Pancreas (tissue), 10 donors: ENCODE measurements around the gene TSHZ1. TPM values are rescaled to one million over a fixed set of nuclear protein-coding genes. Genes with fewer than 3 reads are reported as not detected.

Experiments
- ATAC-seq, 4 donors: fragments of 200-7000 bp; cut with Tn5 transposase; one replicate each; pipeline versions ENCODE4 v1.8.0 to v1.9.1; 2020; ENCODE audit warnings: mild to moderate bottlenecking in 4 of 4, moderate library complexity in 4 of 4
- DNase-seq, 6 donors: peaks; one replicate each; pipeline ENCODE4 v3.0.0-alpha.2; 2020
- FAIRE-seq: peaks from 2 replicates; lab custom pipeline; 2012; peaks lifted over from hg19 to GRCh38; lab: Jason Lieb, UNC
- H3K27ac ChIP-seq, 4 donors: fragments of 200-600 bp; sonication (generic); 1 replicate in 3 of 4; 2 replicates in 1 of 4; pipeline versions ENCODE4 v1.5.0 to v1.8.0; 2020
- H3K27me3 ChIP-seq, 4 donors: fragments of 200-600 bp; one replicate each; pipeline ENCODE4 v1.8.0; 2021
- H3K36me3 ChIP-seq, 3 donors: fragments of 200-600 bp; sonication (generic) in 1 of 3; one replicate each; pipeline versions ENCODE4 v1.5.0 to v1.8.0; 2020 to 2021
- H3K4me1 ChIP-seq, 3 donors: fragments of 200-600 bp; one replicate each; pipeline ENCODE4 v1.8.0; 2021
- H3K4me3 ChIP-seq, 4 donors: fragments of 200-600 bp; sonication (generic) in 2 of 4; one replicate each; pipeline versions ENCODE4 v1.5.0 to v1.8.0; 2020 to 2021
- H3K9me3 ChIP-seq, 4 donors: fragments of 200-600 bp; one replicate each; pipeline ENCODE4 v1.8.0; 2021
- CTCF ChIP-seq, 4 donors: fragments of 200-600 bp; sonication (generic) in 3 of 4; IDR thresholded peaks; one replicate each; pipeline versions ENCODE4 v1.5.0 to v1.8.0; 2021; ENCODE audit warnings: antibody characterized with exemption in 4 of 4
- WGBS, 2 donors: extraction: QIAGEN DNeasy Blood & Tissue Kit; methylation state at CpG; one replicate each; pipeline ENCODE4 v1.1.7; 2013; 5-methylcytosine and 5-hydroxymethylcytosine counted together
- intact Hi-C, 3 donors: fragments of 100-400 bp; cut with DNase I; formaldehyde crosslinking; loops; one replicate each; pipeline versions ENCODE4 v1.11.1 to v1.14.2; 2022
- polyA plus RNA-seq, 2 donors: library from polyadenylated mRNA; stranded (reverse); fragments of 200-250 nt; gene quantifications; one replicate each; pipeline ENCODE4 v1.2.3, GENCODE V29; 2013
- total RNA-seq, 6 donors: library from RNA; stranded (reverse); fragmentation: NEBNext Ultra II Directional in 4 of 6; extraction: Animal tissue kit (Norgen Biotek cat#: 25700) in 4 of 6; gene quantifications; one replicate each; pipeline versions ENCODE4 v1.2.1 to v1.2.4, GENCODE V29; 2021 to 2023
- donor health status: healthy with polysubstance abuse.
- donor health status: DM: no; HTN: no; CAD: no; lungs with moderate emphysema.
- donor health status: DM: no; HTN: no; CAD: no.
- donor health status: control.
- donor health status: control.
- donor health status: Bipolar disorder and iron deficiency.
- donor health status: DM: yes; HTN: yes; CAD: no.
- donor health status: DM: no; HTN: no; CAD: no.
- donor health status: DM: no; HTN: no; CAD: no.
- donor health status: DM: yes; HTN: yes; CAD: no.

Gene TSHZ1
- total and polyA plus RNA-seq, 8 donors: 4.7 to 13.6 (median 7.6) TPM

- Histone ChIP-seq H3K4me3 (no peak overlapping the region), H3K9me3 (no peaks in the 10 kb centered on the region), H3K36me3 (no peaks in the 10 kb centered on the region), H3K27me3 (no peaks in the 10 kb centered on the region), H3K27ac (peak overlapping the region in 3 of 4 donors; percentile 57 to 67 (median 66)), H3K4me1 (peaks cover 24 to 33% (median 26%) of the 10 kb centered on the region in 3 donors)
- intact Hi-C loops: no loop called here
- DNase-seq (no peak), FAIRE-seq (no peak), ATAC-seq (no peak)
- 70 to 85% methylated on average over 7 of the region's 7 CpGs for WGBS, 2 donors
- no peak for TF ChIP-seq CTCF (IDR thresholded peaks at IDR 0.05)
Measured at GRCh38 chr18:75200605-75201280, 9.9 kb upstream of the TSHZ1 start.

GRCh38 chr18:75201282-75202270 lies 9.0 kb upstream of the TSHZ1 start:
- Histone ChIP-seq H3K27me3 (no peaks in the 10 kb centered on the region), H3K4me3 (peak overlapping the region in 1 of 4 donors; percentile 4), H3K36me3 (no peaks in the 10 kb centered on the region), H3K9me3 (no peaks in the 10 kb centered on the region), H3K4me1 (peaks cover 24 to 40% (median 29%) of the 10 kb centered on the region in 3 donors), H3K27ac (peak overlapping the region; percentile 55 to 67 (median 62))
- WGBS, 2 donors: 41 to 47% methylated on average over 18 of the region's 18 CpGs
- DNase-seq: peak in 4 of 6 donors; percentile 57 to 66 (median 62)
- FAIRE-seq: no peak
- intact Hi-C loops: no loop called here
- peak; percentile 83 to 87 (median 85) for ATAC-seq
- TF ChIP-seq CTCF (IDR thresholded peaks at IDR 0.05): no peak

- ATAC-seq: no peak
- 55 to 56% methylated on average over 6 of the region's 6 CpGs for WGBS, 2 donors
- FAIRE-seq: peak; percentile 71
- Histone ChIP-seq H3K9me3 (no peaks in the 10 kb centered on the region), H3K4me3 (no peak overlapping the region), H3K4me1 (peaks cover 24 to 48% (median 34%) of the 10 kb centered on the region in 3 donors), H3K27ac (peak overlapping the region in 1 of 4 donors; percentile 67), H3K36me3 (no peaks in the 10 kb centered on the region), H3K27me3 (no peaks in the 10 kb centered on the region)
- intact Hi-C loops: no loop called here
- no peak for TF ChIP-seq CTCF (IDR thresholded peaks at IDR 0.05)
- DNase-seq: no peak
Measured at GRCh38 chr18:75202696-75203365, 7.8 kb upstream of the TSHZ1 start.

GRCh38 chr18:75203416-75204268 lies 7.0 kb upstream of the TSHZ1 start:
- H3K4me1 ChIP-seq: peaks cover 24 to 48% (median 34%) of the 10 kb centered on the region in 3 donors
- no peak overlapping the region for H3K27ac ChIP-seq
- WGBS, 2 donors: 44 to 58% methylated on average over 24 of the region's 24 CpGs
- H3K9me3 ChIP-seq: no peaks in the 10 kb centered on the region
- intact Hi-C loops: no loop called here
- no peaks in the 10 kb centered on the region for H3K36me3 ChIP-seq
- peak overlapping the region in 2 of 4 donors; percentile 25 to 40 for H3K4me3 ChIP-seq
- no peaks in the 10 kb centered on the region for H3K27me3 ChIP-seq
- no peak for TF ChIP-seq CTCF (IDR thresholded peaks at IDR 0.05)
- DNase-seq (peak in 1 of 6 donors; percentile 15), FAIRE-seq (no peak), ATAC-seq (no peak)
